Fibroblast of pulmonary artery (primary cell): ENCODE data around the gene PTGR1.
A peak's percentile ranks its signal among the peaks of the same experiment; 100 is the strongest.
"Not testable (repeated sequence)": the region's sequence is repeated elsewhere in the genome, so short reads cannot be mapped to it uniquely, and the experiment has no call there.

ENCODE experiments used
- DNase-seq: peaks from one replicate; pipeline ENCODE4 v3.0.0-alpha.2; 2010; ENCODE audit warnings: low read depth
- H3K4me3 ChIP-seq: replicated peaks from 2 replicates; pipeline ENCODE4 v1.5.1; 2011; ENCODE audit warnings: low read depth, mild to moderate bottlenecking, control low read depth, low read length, moderate library complexity
- TF ChIP-seq, protein P1 (sequence below): IDR thresholded peaks from 2 replicates; pipeline ENCODE4 v1.5.1; 2011; ENCODE audit warnings: mild to moderate bottlenecking, control low read depth, low read length, inconsistent platforms; ENCODE audit errors: missing control alignments

PTGR1 gene

DNA sequence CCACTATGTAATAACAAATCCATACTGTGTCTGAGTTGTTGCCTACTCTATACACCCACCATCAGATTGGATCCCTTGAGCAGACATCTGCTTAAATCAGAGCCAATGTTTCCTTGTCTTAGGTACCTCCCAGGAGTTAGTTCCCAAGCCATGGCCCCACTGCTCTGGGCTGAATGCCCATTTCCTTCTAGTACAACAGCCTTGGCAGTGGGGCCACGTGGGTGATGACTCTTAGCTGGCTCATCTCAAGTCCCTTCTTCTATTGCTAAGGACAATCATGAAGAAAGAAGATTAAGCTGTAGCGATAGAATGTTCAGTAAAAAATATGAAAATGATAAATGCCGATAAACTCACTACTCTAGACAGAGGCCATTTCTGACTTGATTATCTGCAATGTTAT lies 16.6 kb downstream of the PTGR1 start:
- peak; percentile 72 for DNase-seq
- TF ChIP-seq, protein P1, sequence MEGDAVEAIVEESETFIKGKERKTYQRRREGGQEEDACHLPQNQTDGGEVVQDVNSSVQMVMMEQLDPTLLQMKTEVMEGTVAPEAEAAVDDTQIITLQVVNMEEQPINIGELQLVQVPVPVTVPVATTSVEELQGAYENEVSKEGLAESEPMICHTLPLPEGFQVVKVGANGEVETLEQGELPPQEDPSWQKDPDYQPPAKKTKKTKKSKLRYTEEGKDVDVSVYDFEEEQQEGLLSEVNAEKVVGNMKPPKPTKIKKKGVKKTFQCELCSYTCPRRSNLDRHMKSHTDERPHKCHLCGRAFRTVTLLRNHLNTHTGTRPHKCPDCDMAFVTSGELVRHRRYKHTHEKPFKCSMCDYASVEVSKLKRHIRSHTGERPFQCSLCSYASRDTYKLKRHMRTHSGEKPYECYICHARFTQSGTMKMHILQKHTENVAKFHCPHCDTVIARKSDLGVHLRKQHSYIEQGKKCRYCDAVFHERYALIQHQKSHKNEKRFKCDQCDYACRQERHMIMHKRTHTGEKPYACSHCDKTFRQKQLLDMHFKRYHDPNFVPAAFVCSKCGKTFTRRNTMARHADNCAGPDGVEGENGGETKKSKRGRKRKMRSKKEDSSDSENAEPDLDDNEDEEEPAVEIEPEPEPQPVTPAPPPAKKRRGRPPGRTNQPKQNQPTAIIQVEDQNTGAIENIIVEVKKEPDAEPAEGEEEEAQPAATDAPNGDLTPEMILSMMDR = no peak
- no peak overlapping the region for H3K4me3 ChIP-seq

DNA sequence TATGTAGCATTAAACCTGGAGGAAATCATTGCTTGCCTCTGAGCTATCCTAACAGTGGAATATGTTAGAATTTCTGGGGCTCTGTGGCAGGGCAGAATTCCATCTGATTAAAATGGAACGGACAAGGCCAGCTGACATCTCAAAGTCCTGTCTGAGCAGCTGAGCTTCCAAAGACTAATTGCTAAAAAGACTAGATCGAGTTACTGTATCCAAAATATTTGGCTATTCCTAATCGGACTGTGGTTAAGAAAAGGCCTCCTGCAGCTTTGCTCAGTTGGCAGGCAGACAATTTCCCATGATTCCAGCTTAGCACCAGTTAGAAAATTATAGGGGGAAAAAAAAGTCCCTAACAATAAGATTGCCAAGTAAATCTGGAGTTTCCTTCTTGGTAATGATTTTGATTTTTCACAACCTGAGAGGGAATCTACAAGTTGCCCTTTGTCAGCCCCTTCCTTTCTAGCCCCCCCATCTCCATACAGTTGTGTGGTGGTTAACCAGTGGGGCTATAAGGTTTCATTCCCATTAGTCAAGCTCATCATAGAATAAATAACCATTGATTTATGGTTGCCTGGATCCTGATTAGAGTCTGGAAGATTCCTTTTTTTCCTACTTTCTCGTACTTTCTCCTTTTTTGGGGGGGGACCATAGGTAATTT lies 26.4 kb downstream of the PTGR1 start:
- no peak overlapping the region for H3K4me3 ChIP-seq
- DNase-seq = peak; percentile 84
- TF ChIP-seq, protein P1 = no peak

DNA sequence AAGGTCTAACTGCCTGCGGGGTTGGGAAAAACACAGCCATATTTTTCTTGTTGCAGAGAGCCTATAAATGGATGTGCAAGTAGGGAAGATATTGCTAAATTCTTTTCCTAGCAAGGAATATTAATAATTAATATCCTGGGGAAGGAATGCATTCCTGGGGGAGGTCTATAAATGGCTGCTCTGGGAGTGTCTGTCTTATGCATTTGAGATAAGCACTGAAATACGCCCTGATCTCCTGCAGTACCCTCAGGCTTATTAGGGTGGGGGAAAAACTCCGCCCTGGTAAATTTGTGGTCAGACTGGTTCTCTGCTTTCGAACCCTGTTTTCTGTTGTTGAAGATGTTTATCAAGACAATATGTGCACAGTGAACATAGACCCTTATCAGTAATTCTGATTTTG lies 31.3 kb downstream of the PTGR1 start:
- DNase-seq = not testable (repeated sequence)

DNA sequence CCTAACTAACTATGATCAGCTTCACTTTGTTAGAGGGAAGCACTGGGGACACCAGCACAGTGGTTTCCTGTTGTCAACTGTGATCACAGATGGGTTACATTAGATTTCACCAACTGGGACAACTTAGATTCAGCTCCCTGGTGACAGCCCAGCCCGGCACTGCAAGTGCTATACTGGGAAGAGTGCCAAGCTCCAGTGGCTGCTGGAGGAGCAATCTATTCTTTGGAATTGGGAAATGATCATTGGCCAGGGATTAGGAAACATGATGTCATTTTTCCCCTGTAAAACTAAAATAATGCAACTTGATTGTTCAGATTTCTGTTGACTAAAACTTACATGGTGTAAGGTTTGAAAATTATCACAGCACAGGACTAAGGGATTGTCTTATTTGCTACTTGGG lies 33.2 kb downstream of the PTGR1 start:
- TF ChIP-seq, protein P1 = no peak
- peak; percentile 58 for DNase-seq
- H3K4me3 ChIP-seq = no peak overlapping the region

More for the DNA sequence above, 31.3 kb downstream of the PTGR1 start:
- not testable (repeated sequence) for H3K4me3 ChIP-seq

DNA sequence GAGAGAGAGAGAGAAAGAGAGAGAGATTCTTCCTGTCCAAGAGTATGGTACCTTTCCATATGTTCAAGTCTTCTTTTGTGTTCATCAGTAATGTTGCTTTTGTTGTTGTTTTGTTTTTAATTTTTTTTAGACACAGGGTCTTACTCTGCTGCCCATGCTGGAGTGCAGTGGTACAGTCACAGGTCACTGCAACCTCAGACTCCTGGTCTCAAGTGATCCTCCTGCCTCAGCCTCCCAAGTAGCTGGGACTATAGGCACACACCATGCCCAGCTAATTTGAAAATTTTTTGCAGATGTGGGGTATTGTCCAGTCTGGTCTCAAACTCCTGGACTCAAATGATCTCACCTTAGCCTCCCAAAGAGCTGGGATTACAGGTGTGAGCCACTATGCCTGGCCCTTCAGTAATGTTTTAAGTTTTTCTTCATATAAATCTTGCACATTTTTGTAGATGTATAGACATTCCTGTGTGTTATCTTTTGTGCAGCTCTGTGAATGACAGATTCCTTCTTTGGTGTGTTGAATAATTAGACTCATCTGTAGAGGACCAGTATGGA lies 38.2 kb downstream of the PTGR1 start:
- H3K4me3 ChIP-seq = no peak overlapping the region
- DNase-seq = no peak
- TF ChIP-seq, protein P1 = no peak

DNA sequence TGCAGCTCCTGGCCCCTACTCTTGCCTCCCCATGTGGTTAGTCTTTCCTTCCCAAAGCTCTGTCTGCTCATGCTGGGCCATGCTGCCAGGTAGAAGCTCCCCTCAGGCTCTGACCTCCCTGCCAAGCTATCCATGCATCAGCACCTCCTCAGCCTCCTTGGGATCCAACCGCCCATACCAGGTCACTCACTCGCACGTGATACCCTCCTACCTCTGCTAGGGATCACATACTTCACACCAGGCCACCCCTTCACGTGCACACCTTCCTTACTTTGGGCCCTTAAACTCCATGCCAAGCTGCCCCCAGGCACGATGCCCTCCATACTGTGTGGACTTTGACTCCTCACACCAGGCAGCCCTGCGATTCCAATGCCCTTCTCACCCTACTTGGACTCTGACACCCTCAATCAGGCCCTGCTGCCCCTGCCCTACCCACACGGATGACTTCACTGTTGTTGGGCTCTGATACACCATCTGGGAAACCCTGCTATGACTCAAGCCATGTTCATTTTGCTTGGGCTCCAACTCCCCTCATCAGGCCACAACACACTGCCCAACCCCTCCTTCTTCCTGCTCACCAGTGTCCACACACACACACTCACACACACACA lies 40.3 kb downstream of the PTGR1 start:
- TF ChIP-seq, protein P1 = no peak
- peak; percentile 32 for DNase-seq
- H3K4me3 ChIP-seq = no peak overlapping the region

DNA sequence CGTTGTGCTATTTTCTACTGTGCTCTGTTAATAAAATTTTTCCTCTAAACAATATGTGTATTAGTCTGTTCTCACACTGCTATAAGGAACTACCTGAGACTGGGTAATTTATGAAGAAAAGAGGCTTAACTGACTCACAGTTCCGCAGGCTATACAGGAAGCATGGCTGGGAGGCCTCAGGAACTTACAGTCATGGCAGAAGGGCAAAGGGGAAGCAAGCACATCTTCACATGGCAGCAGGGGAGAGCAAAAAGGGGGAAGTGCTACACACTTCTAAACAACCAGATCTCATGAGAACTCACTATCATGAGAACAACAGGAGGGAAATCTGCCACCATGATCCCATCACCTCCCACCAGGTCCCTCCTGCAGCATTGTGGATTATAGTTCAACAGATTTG lies 44.0 kb downstream of the PTGR1 start:
- not testable (repeated sequence) for H3K4me3 ChIP-seq, DNase-seq

DNA sequence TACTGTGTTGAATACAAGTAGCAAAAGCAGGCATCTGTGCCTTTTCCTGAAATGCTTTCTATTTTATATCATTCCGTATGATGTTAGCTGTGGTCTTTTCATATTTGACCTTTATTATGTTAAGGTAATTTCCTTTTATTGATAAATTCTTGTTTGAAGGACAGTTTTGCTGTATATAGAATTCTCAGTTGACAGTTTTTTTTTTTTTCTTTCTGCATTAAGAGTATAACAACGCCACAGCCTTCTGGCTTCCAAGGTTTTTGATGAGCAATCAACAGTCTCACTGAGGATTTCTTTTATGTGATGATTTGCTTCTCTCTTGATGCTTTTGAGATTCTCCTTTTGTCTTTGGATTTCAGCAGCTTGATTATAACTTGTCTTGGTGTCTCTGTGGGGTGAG lies 50.8 kb downstream of the PTGR1 start:
- H3K4me3 ChIP-seq = no peak overlapping the region
- TF ChIP-seq, protein P1 = no peak
- DNase-seq = no peak
